DND-41 (cell line): ENCODE data around the gene MYEOV.

Source experiments
- ATAC-seq: fragments of 200-7000 bp; cut with Tn5 transposase; 3 replicates; pipeline ENCODE4 v1.9.1; 2021; ENCODE audit warnings: low read depth; ENCODE audit not compliant: insufficient read depth
- DNase-seq: peaks from one replicate; pipeline ENCODE4 v3.0.0-alpha.2; 2020
- H2AFZ ChIP-seq: 2 replicates; pipeline ENCODE4 v1.6.0; 2012; ENCODE audit warnings: low read depth, low read length
- H3K27ac ChIP-seq: 2 replicates; pipeline ENCODE4 v1.5.1; 2012; ENCODE audit warnings: low read length, inconsistent platforms
- H3K27me3 ChIP-seq: fragments of 200-600 bp; sonication (generic); 2 replicates; pipeline ENCODE4 v1.6.0; 2012; ENCODE audit warnings: low read length, mild to moderate bottlenecking, inconsistent platforms; ENCODE audit not compliant: insufficient read depth, poor library complexity
- H3K36me3 ChIP-seq: 2 replicates; pipeline ENCODE4 v1.5.1; 2012; ENCODE audit warnings: low read length, inconsistent platforms; ENCODE audit not compliant: insufficient read depth
- H3K4me1 ChIP-seq: 2 replicates; pipeline ENCODE4 v1.5.1; 2012; ENCODE audit warnings: mild to moderate bottlenecking, low read length; ENCODE audit not compliant: insufficient read depth
- H3K4me2 ChIP-seq: 2 replicates; pipeline ENCODE4 v1.6.0; 2012; ENCODE audit warnings: mild to moderate bottlenecking, moderate library complexity, low read length, inconsistent platforms; ENCODE audit not compliant: insufficient read depth
- H3K4me3 ChIP-seq, 2 experiments: fragments of 200-600 bp in 1 of 2; shearing (Covaris generic) in 1 of 2; 2 replicates each; pipeline ENCODE4 v1.5.1; 2012 to 2016; ENCODE audit warnings: inconsistent platforms in 2 of 2, low read length in 2 of 2, mild to moderate bottlenecking in 2 of 2, low read depth in 1 of 2, moderate library complexity in 1 of 2
- H3K79me2 ChIP-seq: 2 replicates; pipeline ENCODE4 v1.6.0; 2012; ENCODE audit warnings: low read length, inconsistent platforms; ENCODE audit not compliant: insufficient read depth
- H3K9ac ChIP-seq: 2 replicates; pipeline ENCODE4 v1.6.0; 2012; ENCODE audit warnings: low read depth, mild to moderate bottlenecking, inconsistent platforms, low read length, moderate library complexity
- H3K9me3 ChIP-seq: 2 replicates; pipeline ENCODE4 v1.5.1; 2012; ENCODE audit warnings: low read length, moderate library complexity, mild to moderate bottlenecking, inconsistent platforms; ENCODE audit not compliant: insufficient read depth, severe bottlenecking
- H4K20me1 ChIP-seq: 2 replicates; pipeline ENCODE4 v1.6.0; 2012; ENCODE audit warnings: low read length; ENCODE audit not compliant: insufficient read depth
- EZH2 ChIP-seq: IDR thresholded peaks from 3 replicates; pipeline ENCODE4 v1.6.1; 2012; ENCODE audit warnings: borderline replicate concordance, low read depth, mild to moderate bottlenecking, moderate library complexity, low read length, inconsistent platforms; ENCODE audit not compliant: severe bottlenecking
- TF ChIP-seq, protein P1 (sequence below): IDR thresholded peaks from 2 replicates; pipeline ENCODE4 v1.5.1; 2012; ENCODE audit warnings: borderline replicate concordance, low read length, moderate library complexity, mild to moderate bottlenecking; ENCODE audit not compliant: poor library complexity, severe bottlenecking; ENCODE audit errors: extremely low read depth

The MYEOV gene

DNA sequence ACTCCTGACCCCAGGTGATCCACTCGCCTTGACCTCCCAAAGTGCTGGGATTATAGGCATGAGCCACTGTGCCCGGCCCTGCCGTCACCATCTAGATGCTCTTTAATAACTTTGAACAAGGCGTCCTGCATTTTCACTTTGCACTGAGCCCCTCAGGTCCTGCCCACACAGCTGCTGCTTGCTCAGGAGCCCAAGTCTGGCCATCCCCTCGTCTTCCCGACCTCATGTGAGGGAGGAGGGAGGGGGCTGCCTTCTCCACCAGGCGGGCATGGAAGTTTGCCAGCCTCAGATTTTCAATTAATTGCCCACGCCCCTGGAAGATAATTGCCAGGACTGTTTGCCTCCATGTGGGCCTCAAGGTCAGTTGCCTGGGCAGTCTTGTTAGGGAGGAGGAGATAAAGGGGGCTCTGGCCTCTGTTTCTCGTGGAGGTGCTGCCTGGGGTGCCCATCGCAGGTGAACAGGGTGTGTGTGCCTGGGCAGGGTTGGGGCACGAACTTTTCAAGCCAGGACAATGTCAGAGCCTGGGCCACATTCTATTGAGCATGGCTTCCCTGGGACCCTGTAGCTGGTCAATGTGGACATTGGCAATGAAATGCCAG, 27.9 kb upstream of the MYEOV start:
- Histone ChIP-seq H3K79me2 (no peaks in the 10 kb centered on the region), H3K4me1 (no peaks in the 10 kb centered on the region)
- ATAC-seq = no peak

GRCh38 chr11:69267395-69267805, 26.6 kb upstream of the MYEOV start:
- no peaks in the 10 kb centered on the region for H3K79me2 ChIP-seq
- H3K36me3 ChIP-seq = no peaks in the 10 kb centered on the region
- peaks cover 4% of the 10 kb centered on the region; the same call in 1 of the 2 replicates for H4K20me1 ChIP-seq
- ATAC-seq (no peak), DNase-seq (no peak)
- H3K4me3 ChIP-seq = no peak overlapping the region
- peaks cover 3% of the 10 kb centered on the region for H3K27me3 ChIP-seq
- TF ChIP-seq EZH2 = no peak
- no peak overlapping the region for H2AFZ ChIP-seq
- no peak overlapping the region for H3K9ac ChIP-seq
- no peaks in the 10 kb centered on the region for H3K4me1 ChIP-seq
- no peaks in the 10 kb centered on the region for H3K9me3 ChIP-seq
- no peak overlapping the region for H3K4me2 ChIP-seq
- H3K27ac ChIP-seq = no peak overlapping the region

More for the DNA sequence above, 27.9 kb upstream of the MYEOV start:
- peaks cover 4% of the 10 kb centered on the region; the same call in 1 of the 2 replicates for H4K20me1 ChIP-seq
- H3K9ac ChIP-seq = no peak overlapping the region
- no peak overlapping the region for H3K27ac ChIP-seq
- no peak for TF ChIP-seq EZH2
- TF ChIP-seq, protein P1, sequence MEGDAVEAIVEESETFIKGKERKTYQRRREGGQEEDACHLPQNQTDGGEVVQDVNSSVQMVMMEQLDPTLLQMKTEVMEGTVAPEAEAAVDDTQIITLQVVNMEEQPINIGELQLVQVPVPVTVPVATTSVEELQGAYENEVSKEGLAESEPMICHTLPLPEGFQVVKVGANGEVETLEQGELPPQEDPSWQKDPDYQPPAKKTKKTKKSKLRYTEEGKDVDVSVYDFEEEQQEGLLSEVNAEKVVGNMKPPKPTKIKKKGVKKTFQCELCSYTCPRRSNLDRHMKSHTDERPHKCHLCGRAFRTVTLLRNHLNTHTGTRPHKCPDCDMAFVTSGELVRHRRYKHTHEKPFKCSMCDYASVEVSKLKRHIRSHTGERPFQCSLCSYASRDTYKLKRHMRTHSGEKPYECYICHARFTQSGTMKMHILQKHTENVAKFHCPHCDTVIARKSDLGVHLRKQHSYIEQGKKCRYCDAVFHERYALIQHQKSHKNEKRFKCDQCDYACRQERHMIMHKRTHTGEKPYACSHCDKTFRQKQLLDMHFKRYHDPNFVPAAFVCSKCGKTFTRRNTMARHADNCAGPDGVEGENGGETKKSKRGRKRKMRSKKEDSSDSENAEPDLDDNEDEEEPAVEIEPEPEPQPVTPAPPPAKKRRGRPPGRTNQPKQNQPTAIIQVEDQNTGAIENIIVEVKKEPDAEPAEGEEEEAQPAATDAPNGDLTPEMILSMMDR = no peak
- H3K9me3 ChIP-seq = no peaks in the 10 kb centered on the region
- no peaks in the 10 kb centered on the region for H3K36me3 ChIP-seq
- H3K27me3 ChIP-seq = peaks cover 3% of the 10 kb centered on the region
- no peak for DNase-seq
- H3K4me2 ChIP-seq = no peak overlapping the region
- no peak overlapping the region for H2AFZ ChIP-seq
- H3K4me3 ChIP-seq = no peak overlapping the region

DNA sequence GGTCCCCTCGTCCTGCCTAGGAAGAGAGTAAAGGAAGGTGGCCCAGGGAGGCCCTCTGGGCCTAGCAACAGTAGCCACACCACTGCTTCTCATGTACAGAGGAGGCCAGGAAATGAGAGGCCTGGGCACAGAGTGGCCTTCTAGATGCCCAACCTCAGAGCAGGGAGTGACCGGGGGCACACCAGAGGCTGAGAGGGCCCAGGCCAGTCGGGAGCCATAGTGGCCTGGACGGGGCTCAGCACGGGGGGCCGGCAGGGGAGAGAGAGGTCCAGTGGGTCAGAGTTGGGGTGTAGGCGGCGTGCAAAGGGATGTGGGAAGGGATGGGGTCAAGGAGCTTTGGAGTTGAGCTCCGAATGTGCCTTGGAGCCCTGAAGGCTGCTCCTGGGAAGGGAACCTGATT, 25.0 kb upstream of the MYEOV start:
- Histone ChIP-seq H2AFZ (no peak overlapping the region), H3K27ac (no peak overlapping the region), H3K4me2 (no peak overlapping the region), H3K9me3 (no peaks in the 10 kb centered on the region), H3K9ac (no peak overlapping the region), H3K27me3 (peaks cover 3% of the 10 kb centered on the region), H4K20me1 (peaks cover 4% of the 10 kb centered on the region; the same call in 1 of the 2 replicates), H3K36me3 (no peaks in the 10 kb centered on the region), H3K79me2 (no peaks in the 10 kb centered on the region), H3K4me3 (no peak overlapping the region), H3K4me1 (no peaks in the 10 kb centered on the region)
- no peak for ATAC-seq
- no peak for TF ChIP-seq EZH2
- TF ChIP-seq, protein P1 = no peak
- DNase-seq = no peak

- TF ChIP-seq EZH2 = no peak
- TF ChIP-seq, protein P1 = no peak
- H3K4me1 ChIP-seq = no peaks in the 10 kb centered on the region
- no peak overlapping the region for H3K27ac ChIP-seq
- peaks cover 3% of the 10 kb centered on the region for H3K27me3 ChIP-seq
- H3K4me3 ChIP-seq = no peak overlapping the region
- H3K9ac ChIP-seq = no peak overlapping the region
- no peak overlapping the region for H3K4me2 ChIP-seq
- no peaks in the 10 kb centered on the region for H3K36me3 ChIP-seq
- H3K9me3 ChIP-seq = no peaks in the 10 kb centered on the region
- peaks cover 4% of the 10 kb centered on the region; the same call in 1 of the 2 replicates for H4K20me1 ChIP-seq
- H2AFZ ChIP-seq = no peak overlapping the region
- DNase-seq (no peak), ATAC-seq (no peak)
- H3K79me2 ChIP-seq = no peaks in the 10 kb centered on the region
Observed at GRCh38 chr11:69269388-69269787, 24.6 kb upstream of the MYEOV start.
